Stimulated activated CD8-positive, alpha-beta memory T cell treated with anti-CD3 and anti-CD28 coated beads, Interleukin-4, amount 100 ng/mL, for 48 hours (primary cell): ENCODE measurements around the gene RIN3.
A peak's percentile ranks its signal among the peaks of the same experiment; 100 is the strongest.

Experiments used
- DNase-seq: peaks from one replicate; pipeline ENCODE4 v3.0.0-alpha.2; 2020

RIN3 gene

GRCh38 chr14:92651758-92652406, 138.3 kb downstream of the RIN3 start:
- DNase-seq: peak; percentile 68

- DNase-seq: no peak
Observed at GRCh38 chr14:92652413-92653151, 139.0 kb downstream of the RIN3 start.

DNA sequence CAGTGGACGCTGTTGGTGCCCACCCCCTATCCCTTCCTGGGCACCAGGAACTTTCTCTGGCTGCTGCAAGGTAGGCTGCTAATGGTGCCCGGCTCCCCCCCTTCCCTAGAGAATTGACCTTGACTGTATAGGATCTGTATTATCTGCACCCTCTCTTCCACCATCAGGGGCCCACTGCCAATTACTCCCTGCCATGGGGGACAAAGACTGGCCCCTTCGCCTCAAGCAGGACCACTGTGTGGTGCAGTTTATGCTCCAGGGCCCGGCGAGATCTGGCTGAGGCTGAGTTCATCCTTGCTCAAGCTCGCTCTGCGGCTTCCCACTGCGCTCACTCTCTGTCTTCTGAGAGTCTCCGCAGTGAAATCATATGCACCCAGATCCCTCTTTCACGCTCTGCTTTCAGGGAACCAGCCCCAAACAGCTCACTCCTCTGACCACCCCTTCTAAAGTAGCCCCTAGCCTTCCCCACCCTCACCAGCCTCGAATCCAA, 139.6 kb downstream of the RIN3 start:
- DNase-seq: peak; percentile 66

- no peak for DNase-seq
Observed at GRCh38 chr14:92654239-92654901, 140.8 kb downstream of the RIN3 start.

DNA sequence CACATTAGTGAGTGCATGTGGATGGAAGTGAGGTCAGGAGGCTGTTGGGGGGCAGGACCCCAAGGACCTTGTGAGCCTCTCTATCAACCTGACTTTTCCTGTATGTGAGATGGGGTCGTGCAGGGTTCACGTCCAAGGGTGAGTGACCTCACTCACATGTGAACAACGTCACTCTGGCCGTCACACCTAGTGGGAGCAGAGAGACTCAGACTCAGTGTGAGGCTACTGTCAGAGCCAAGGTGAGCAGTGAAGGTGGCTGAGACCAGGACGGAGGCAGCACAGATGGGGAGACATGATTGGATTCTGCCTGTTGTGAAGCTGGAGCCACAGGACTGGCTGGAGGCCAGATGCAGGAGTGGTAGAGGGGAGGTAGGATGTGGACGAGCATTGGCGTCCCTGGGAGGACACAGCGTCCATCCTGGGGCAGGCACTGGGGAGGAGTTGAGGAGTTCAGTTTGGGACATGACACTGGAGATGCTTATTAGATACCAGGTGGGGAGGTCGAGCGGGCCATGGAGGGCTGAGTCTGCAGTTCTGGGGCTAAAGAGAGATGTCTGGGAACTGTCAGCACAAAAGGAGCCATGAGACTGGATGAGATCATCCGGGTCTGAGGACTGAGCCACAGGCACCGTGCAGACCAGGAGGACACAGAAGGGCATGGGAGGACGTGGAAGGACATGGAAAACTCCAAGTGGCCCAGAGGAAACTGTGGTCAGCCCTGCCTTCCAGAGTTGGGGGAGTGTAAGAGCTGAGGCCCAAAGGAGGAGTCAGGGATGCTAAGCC, 142.0 kb downstream of the RIN3 start:
- no peak for DNase-seq

DNA sequence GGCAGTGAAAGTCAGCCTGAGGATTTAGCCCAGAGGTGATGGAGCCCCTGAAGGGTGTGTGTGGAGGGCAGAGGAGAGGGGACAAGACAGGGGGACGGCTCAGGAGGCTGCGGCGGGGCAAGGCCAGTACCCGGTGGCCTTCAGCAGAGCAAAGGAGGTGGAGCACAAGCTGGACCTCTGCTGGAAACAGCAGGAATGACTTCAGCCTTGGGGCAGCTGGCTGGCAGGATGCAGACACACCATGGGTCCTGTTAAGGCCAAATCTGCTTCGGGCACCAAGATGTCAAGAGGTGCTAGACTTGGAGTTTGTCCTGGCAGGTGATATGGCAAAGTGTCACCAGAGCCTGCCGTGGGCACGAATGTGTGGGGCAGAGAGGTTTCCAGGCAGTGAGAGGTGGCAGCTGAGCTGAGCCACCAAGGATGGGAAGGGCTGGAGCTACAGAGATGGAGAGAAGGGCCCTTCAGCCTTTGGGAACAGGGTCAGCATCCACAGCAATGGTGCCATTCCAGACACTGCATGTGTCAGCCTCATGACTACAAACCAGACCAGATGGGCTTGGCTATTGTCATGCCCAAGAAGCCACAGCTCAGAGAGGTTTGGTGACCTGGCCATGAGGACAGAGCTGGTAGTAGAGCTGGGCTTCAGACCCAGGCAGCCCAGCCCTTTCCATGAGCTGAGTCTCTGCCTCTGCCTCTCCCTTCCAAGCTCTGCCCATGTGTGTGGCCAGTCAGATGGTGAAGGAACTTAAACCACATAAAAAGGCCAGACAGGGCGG, 142.9 kb downstream of the RIN3 start:
- no peak for DNase-seq

GRCh38 chr14:92657457-92658142, 144.0 kb downstream of the RIN3 start:
- DNase-seq: no peak

GRCh38 chr14:92658160-92658559, 144.6 kb downstream of the RIN3 start:
- DNase-seq: no peak

GRCh38 chr14:92658684-92659083, 145.1 kb downstream of the RIN3 start:
- no peak for DNase-seq

DNA sequence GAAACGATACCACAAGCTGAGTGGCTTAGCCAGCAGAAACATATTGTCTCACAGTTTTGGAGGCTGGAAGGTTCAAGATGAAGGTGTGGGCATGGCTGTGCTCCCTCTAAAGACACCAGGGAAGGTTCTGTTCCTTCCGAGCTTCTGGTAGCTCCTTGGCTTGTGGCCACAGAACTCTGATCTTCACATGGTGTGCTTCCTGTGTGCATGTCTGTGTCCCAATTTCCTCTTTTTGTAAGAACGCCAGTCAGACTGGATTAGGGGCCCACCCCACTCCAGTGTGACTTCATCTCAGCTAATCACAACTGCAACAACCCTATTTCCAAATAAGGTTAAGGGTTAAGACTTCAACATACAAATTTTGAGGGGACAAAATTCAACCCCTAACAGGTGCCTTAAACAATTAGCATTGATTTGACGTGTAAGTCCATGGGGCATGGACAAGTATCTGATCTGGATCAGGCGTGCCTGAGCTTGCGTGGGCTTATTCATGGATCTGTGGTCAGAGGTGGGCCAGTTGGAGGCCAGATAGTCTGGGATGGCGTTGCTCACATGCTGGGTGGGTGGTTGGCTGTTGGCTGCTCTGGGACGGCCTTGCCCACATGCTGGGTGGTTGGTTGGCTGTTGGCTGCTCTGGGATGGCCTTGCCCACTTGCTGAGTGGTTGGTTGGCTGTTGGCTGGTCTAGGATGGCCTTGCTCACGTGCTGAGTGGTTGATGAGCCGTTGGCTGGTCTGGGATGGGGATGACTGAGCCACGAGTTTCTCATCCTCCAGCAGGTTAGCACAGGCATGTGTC, 146.4 kb downstream of the RIN3 start:
- no peak for DNase-seq

- DNase-seq: no peak
Observed at GRCh38 chr14:92660571-92660970, 147.0 kb downstream of the RIN3 start.

DNA sequence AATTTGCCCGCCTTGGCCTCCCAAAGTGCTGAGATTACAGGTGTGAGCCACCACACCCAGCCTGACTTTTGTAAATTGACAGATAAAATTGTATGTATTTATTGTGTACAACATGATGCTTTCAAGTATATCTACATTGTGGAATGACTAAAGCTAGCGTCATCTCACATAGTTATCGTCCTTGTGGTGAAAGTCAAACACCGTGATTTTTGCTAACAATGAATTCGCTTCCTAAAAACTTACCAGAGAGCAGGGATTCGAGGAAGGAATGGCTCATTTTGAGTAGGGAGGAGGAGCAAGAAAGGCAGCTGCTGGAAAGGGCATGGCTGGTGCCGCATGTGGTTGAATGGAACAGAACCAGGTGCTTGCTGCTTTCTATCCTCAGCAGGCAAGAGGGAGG, 149.5 kb downstream of the RIN3 start:
- no peak for DNase-seq

DNA sequence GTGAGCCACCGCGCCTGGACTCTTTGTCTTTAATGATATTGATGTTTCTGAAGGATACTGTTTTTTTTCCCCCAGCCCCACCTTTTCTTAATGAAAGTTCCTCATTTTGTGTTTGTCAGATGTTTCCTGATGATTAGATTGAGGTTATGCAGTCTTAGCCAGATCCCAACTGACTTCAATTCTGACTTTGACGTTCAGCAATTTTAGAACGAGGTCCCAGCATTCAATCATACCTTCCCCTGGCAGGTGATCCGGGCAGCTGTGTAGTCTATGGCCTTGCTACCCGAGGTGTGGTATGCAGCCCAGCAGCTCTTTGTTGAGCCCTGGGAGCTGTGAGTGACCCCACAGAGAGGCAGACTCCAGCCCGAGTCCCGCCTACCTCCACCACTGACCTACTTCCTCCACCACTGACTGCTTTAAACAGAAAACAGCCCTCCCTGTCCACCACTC, 152.1 kb downstream of the RIN3 start:
- no peak for DNase-seq

GRCh38 chr14:92666251-92666650, 152.7 kb downstream of the RIN3 start:
- no peak for DNase-seq

DNA sequence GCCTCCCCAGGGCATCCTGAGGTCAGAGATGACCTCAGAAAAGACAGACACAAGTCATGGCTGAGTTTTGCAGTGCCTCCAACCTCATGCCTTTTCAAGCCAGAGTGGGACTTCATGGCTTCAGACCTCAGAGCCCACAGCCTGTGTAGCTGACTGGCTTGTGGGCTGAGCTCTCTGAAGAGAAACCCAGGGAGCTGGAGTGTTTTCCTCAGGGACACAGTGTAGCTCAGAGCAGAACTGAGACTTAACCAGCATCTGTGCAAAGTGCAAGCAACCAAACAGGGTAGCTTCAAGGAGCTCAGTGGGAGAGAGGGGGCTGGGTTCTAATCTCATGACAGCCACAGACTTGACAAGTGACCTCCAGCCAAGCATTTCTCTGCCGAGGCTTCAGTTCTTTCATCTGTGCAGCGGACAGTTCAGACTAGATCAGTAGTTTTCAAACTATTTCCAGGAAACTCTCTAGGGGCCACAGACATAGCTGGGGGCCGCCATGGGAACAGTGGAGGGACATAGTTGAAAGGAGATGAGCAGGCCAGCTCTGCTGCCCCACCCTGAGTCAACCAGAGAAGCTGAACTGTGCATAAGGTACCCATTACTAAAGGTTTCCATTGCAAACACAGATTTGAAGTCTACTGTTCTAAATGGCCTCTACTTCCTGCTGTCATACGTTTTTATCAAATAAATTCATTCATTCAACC, 154.8 kb downstream of the RIN3 start:
- no peak for DNase-seq

DNA sequence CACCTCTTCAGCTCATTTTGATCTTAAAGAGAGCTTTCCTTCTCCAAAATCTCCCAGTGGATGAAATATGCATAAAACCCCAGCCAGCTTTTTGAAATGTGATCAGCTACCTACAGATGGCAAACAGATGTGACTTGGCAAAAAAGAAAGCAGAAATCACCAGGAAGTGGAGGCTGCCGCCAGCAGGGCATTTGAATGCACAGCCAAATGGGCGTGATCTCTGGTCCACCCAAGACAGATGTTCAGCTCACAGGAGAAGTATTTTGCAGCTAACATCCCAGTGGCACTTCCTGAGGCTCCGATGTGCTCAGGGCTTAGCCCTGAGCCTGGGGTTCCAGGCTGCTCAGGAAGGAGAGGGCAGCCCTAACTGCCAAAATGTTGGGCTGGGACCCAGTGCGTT, 156.6 kb downstream of the RIN3 start:
- DNase-seq: no peak

DNA sequence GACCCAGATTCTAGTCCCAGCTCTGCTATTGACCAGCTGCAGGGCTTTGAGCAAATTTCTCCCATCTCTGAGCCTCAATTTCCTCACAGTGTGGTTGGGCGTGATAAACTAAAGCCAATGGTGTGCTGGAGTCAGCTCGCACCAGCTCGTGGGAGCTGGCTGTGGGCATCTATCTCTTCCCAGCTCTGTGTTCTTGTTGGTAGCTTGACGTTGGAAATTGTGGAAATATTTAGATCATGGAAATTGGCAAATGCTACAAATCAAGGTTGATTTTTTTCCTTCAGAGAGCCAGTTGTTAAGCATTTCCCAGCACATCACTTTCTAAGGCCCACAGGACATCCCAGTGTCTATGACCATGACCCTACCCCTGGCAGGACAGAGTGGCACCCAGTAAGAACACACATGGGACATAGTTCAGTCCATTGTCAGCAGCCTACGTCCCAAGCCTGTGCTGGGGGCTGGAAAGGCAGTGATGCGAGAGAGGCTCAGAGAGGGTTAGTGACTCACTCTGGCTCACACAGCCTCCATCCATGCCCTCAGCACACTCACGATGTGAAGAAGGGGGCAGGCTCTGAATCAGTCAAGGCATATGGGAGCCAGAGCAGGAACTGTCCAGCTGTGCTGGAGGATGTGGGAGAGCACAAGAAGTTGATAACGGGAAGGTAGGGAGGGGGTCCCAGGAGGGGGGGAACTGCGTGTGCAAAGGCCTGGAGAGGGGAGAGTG, 157.2 kb downstream of the RIN3 start:
- no peak for DNase-seq

DNA sequence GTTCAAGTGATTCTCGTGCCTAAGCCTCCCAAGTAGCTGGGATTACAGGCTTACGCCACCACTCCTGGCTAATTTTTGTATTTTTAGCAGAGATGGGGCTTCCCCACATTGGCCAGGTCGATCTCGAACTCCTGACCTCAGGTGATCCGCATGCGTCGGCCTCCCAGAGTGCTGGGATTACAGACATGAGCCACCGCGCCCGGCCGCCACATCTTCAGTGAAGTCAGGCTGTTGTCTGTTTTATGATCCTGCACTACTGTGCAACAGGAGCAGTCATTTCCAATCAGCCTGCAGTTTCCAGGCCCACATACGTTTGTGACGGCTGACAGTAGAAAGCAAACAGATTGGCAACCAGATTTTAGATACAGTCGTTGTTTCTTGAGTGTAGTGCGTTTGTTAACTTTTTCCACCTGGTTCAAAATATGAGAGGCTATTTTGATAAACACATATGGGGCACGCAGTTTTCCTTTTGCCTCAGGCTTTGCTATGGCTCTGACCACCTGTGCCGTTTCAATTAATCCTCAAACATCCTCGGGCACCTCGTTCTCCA, 160.1 kb downstream of the RIN3 start:
- DNase-seq: no peak

GRCh38 chr14:92675421-92675820, 161.8 kb downstream of the RIN3 start:
- no peak for DNase-seq
